Thoracic aorta (tissue), 2 donors: ENCODE measurements around the gene RALGDS. TPM values are rescaled to one million over a fixed set of nuclear protein-coding genes. Genes with fewer than 3 reads are reported as not detected.

ENCODE experiments used
- ATAC-seq: fragments of 150-250 bp; one replicate; pipeline ENCODE4 v1.8.0; 2017; ENCODE audit warnings: low read depth; ENCODE audit not compliant: insufficient number of reproducible peaks, low FRiP score
- DNase-seq: peaks from one replicate; pipeline ENCODE4 v3.0.0-alpha.2; 2020; ENCODE audit warnings: low spot score
- H3K27ac ChIP-seq, 2 donors: fragments of 200-600 bp; sonication (generic); 1 replicate in 1 of 2; 2 replicates in 1 of 2; pipeline ENCODE4 v1.5.1; 2016; ENCODE audit warnings: mild to moderate bottlenecking in 2 of 2, moderate library complexity in 2 of 2
- H3K27me3 ChIP-seq: fragments of 200-600 bp; sonication (generic); replicated peaks from 2 replicates; pipeline ENCODE4 v1.6.0; 2016; ENCODE audit warnings: mild to moderate bottlenecking; ENCODE audit not compliant: insufficient read depth
- H3K36me3 ChIP-seq: fragments of 200-600 bp; sonication (generic); one replicate; pipeline ENCODE4 v1.5.1; 2016
- H3K4me1 ChIP-seq, 2 donors: fragments of 200-600 bp; sonication (generic); 1 replicate in 1 of 2; 2 replicates in 1 of 2; pipeline versions ENCODE4 v1.5.1 to v1.6.0; 2016; ENCODE audit warnings: low read depth in 2 of 2, mild to moderate bottlenecking in 1 of 2; ENCODE audit not compliant: control insufficient read depth in 1 of 2
- H3K4me3 ChIP-seq: fragments of 200-600 bp; sonication (generic); 2 replicates; pipeline ENCODE4 v1.5.1; 2016; ENCODE audit warnings: mild to moderate bottlenecking
- H3K9me3 ChIP-seq: fragments of 200-600 bp; sonication (generic); 2 replicates; pipeline ENCODE4 v1.5.1; 2016
- CTCF ChIP-seq: fragments of 200-600 bp; sonication (generic); IDR thresholded peaks from one replicate; pipeline ENCODE4 v1.5.1; 2019; ENCODE audit warnings: antibody characterized with exemption
- total RNA-seq, 2 donors: library from RNA; depleted of rRNA; stranded (reverse); fragments of >200 nt; gene quantifications; one replicate each; pipeline versions ENCODE4 v1.1.0 to v1.2.3, GENCODE V29; 2016

The RALGDS gene
- total RNA-seq, 2 donors from 2014 or later: 30.3 to 98.8 TPM

GRCh38 chr9:133090187-133090586 is 30.9 kb downstream of the RALGDS start:
- DNase-seq (no peak), ATAC-seq (no peak)
- no peaks in the 10 kb centered on the region for H3K9me3 ChIP-seq
- no peaks in the 10 kb centered on the region for H3K36me3 ChIP-seq
- no peak overlapping the region for H3K4me3 ChIP-seq
- H3K4me1 ChIP-seq: no peaks in the 10 kb centered on the region
- TF ChIP-seq CTCF: no peak
- no peaks in the 10 kb centered on the region for H3K27me3 ChIP-seq
- no peak overlapping the region for H3K27ac ChIP-seq

GRCh38 chr9:133089271-133089671 is 31.8 kb downstream of the RALGDS start:
- no peak for DNase-seq
- H3K4me1 ChIP-seq: no peaks in the 10 kb centered on the region
- no peak overlapping the region for H3K4me3 ChIP-seq
- no peak for TF ChIP-seq CTCF
- no peaks in the 10 kb centered on the region for H3K27me3 ChIP-seq
- no peak overlapping the region for H3K27ac ChIP-seq
- H3K9me3 ChIP-seq: no peaks in the 10 kb centered on the region
- no peaks in the 10 kb centered on the region for H3K36me3 ChIP-seq
- ATAC-seq: no peak

- no peak for DNase-seq
- Histone ChIP-seq H3K9me3 (no peaks in the 10 kb centered on the region), H3K36me3 (no peaks in the 10 kb centered on the region), H3K4me1 (no peaks in the 10 kb centered on the region), H3K4me3 (no peak overlapping the region), H3K27ac (no peak overlapping the region), H3K27me3 (no peaks in the 10 kb centered on the region)
- no peak for ATAC-seq
- no peak for TF ChIP-seq CTCF
Observed at GRCh38 chr9:133088756-133089155, 32.3 kb downstream of the RALGDS start.

- no peak for ATAC-seq
- Histone ChIP-seq H3K4me3 (no peak overlapping the region), H3K4me1 (no peaks in the 10 kb centered on the region), H3K9me3 (no peaks in the 10 kb centered on the region), H3K27me3 (no peaks in the 10 kb centered on the region), H3K36me3 (no peaks in the 10 kb centered on the region), H3K27ac (no peak overlapping the region)
- no peak for TF ChIP-seq CTCF
- DNase-seq: no peak
Observed at GRCh38 chr9:133088146-133088750, 32.8 kb downstream of the RALGDS start.

GRCh38 chr9:133087429-133088145 is 33.5 kb downstream of the RALGDS start:
- no peak for TF ChIP-seq CTCF
- DNase-seq (no peak), ATAC-seq (no peak)
- no peak overlapping the region for H3K27ac ChIP-seq
- no peaks in the 10 kb centered on the region for H3K9me3 ChIP-seq
- no peak overlapping the region for H3K4me3 ChIP-seq
- no peaks in the 10 kb centered on the region for H3K4me1 ChIP-seq
- no peaks in the 10 kb centered on the region for H3K27me3 ChIP-seq
- no peaks in the 10 kb centered on the region for H3K36me3 ChIP-seq
